ENCODE results near the gene KRT77.
A peak's percentile ranks its signal among the peaks of the same experiment; 100 is the strongest.
"Not testable (repeated sequence)": the region's sequence is repeated elsewhere in the genome, so short reads cannot be mapped to it uniquely, and the experiment has no call there.

KRT77 gene

GRCh38 chr12:52727037-52727436 is 23.7 kb upstream of the KRT77 start:
- intact Hi-C loops (cut with DNase I): no loop called here
- DNase-seq: no peak

- DNase-seq: no peak
- intact Hi-C loops (cut with DNase I): no loop called here
Measured at GRCh38 chr12:52726451-52726850, 23.1 kb upstream of the KRT77 start.

- DNase-seq: no peak
- intact Hi-C loops (cut with DNase I): no loop called here
Measured at GRCh38 chr12:52724384-52724783, 21.1 kb upstream of the KRT77 start.

GRCh38 chr12:52722680-52723079 is 19.4 kb upstream of the KRT77 start:
- intact Hi-C loops (cut with DNase I): no loop called here
- DNase-seq: no peak

GRCh38 chr12:52721838-52722470 is 18.6 kb upstream of the KRT77 start:
- intact Hi-C loops (cut with DNase I): no loop called here
- no peak for DNase-seq

- peak in 1 of 42 donors; percentile 20 for DNase-seq
- intact Hi-C loops (cut with DNase I): no loop called here
Measured at GRCh38 chr12:52720365-52720886, 17.1 kb upstream of the KRT77 start.

GRCh38 chr12:52716061-52716460 is 12.7 kb upstream of the KRT77 start:
- intact Hi-C loops (cut with DNase I): no loop called here
- no peak for DNase-seq

GRCh38 chr12:52715416-52715815 is 12.1 kb upstream of the KRT77 start:
- intact Hi-C loops (cut with DNase I): no loop called here
- DNase-seq: no peak

GRCh38 chr12:52714887-52715281 is 11.6 kb upstream of the KRT77 start:
- intact Hi-C loops (cut with DNase I): no loop called here
- no peak for DNase-seq

GRCh38 chr12:52713960-52714886 is 10.9 kb upstream of the KRT77 start:
- intact Hi-C loops (cut with DNase I): no loop called here
- DNase-seq: peak in 12 of 42 donors; percentile 6 to 43 (median 17)

- intact Hi-C loops (cut with DNase I); DNase-seq: not testable (repeated sequence)
Measured at GRCh38 chr12:52712122-52712521, 8.8 kb upstream of the KRT77 start.

GRCh38 chr12:52710730-52711129 is 7.4 kb upstream of the KRT77 start:
- DNase-seq: no peak
- intact Hi-C loops (cut with DNase I): no loop called here

GRCh38 chr12:52708010-52708409 is 4.7 kb upstream of the KRT77 start:
- no peak for DNase-seq
- intact Hi-C loops (cut with DNase I): no loop called here

- no peak for DNase-seq
- intact Hi-C loops (cut with DNase I): no loop called here
Measured at GRCh38 chr12:52704464-52704863, 1.1 kb upstream of the KRT77 start.

- DNase-seq: no peak
- intact Hi-C loops (cut with DNase I): no loop called here
Measured at GRCh38 chr12:52703878-52704277, 554 bp upstream of the KRT77 start.

- intact Hi-C loops (cut with DNase I): no loop called here
- DNase-seq: no peak
Measured at GRCh38 chr12:52702338-52702737, 986 bp downstream of the KRT77 start.

- no peak for DNase-seq
- intact Hi-C loops (cut with DNase I): no loop called here
Measured at GRCh38 chr12:52701281-52701680, 2.0 kb downstream of the KRT77 start.

GRCh38 chr12:52699960-52700359 is 3.4 kb downstream of the KRT77 start:
- intact Hi-C loops (cut with DNase I): no loop called here

GRCh38 chr12:52699373-52699772 is 4.0 kb downstream of the KRT77 start:
- intact Hi-C loops (cut with DNase I): no loop called here

More at GRCh38 chr12:52699960-52700359, 3.4 kb downstream of the KRT77 start:
- DNase-seq: no peak

GRCh38 chr12:52698651-52699340 is 4.5 kb downstream of the KRT77 start:
- intact Hi-C loops (cut with DNase I): no loop called here
- DNase-seq: peak in 15 of 42 donors; percentile 7 to 56 (median 22)

More at GRCh38 chr12:52699373-52699772, 4.0 kb downstream of the KRT77 start:
- DNase-seq: no peak

Measured in head of caudate nucleus (tissue), 42 donors.